GM12801 (cell line): ENCODE data around the gene LYSMD2.
A peak's percentile ranks its signal among the peaks of the same experiment; 100 is the strongest.

Source experiments
- CTCF ChIP-seq: IDR thresholded peaks from one replicate; pipeline ENCODE4 v1.5.1; 2011; ENCODE audit warnings: control low read depth; ENCODE audit not compliant: insufficient read length; ENCODE audit errors: extremely low read depth

LYSMD2 gene

DNA sequence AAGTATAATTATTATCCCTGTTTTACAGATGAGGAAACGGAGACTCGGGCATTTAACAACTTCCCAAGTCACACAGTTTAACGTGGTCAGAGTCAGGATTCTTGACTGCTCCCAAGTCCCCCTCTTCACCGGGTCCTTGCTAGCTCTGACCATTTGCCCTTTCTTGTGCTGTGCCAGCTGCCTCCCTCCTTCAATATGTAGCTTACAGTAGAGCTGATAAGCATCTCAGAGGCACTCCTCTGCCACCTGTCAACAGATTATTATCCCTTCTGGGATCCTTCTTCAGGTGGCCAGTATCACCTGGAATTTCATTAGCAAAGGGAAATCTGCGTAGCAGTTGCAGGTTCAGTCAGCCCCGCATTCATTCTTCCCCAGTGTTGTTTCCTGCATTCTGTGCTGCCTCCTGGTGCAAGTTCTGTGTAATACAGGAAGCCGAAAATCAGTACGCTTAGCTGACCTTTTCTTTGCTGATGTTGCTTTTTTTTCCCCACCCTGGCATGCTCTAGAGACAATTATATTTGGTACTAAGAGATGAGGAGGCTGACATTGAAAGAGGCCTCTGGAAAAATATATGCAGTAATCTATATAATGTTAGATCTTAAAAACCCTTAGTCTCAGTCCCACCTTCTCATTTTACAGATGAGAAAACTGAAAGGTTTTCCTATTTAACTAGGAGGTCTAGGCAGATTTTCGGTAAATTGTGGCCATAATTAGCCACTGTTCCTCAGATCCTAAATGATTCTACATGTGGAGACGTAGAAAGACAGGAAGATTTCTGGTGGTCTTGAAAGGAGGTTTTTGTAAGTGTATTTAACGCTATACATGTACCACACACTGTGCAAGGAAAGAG is 38.7 kb upstream of the LYSMD2 start:
- peak; percentile 21 for TF ChIP-seq CTCF

GRCh38 chr15:51774916-51775315 is 37.5 kb upstream of the LYSMD2 start:
- TF ChIP-seq CTCF: no peak

DNA sequence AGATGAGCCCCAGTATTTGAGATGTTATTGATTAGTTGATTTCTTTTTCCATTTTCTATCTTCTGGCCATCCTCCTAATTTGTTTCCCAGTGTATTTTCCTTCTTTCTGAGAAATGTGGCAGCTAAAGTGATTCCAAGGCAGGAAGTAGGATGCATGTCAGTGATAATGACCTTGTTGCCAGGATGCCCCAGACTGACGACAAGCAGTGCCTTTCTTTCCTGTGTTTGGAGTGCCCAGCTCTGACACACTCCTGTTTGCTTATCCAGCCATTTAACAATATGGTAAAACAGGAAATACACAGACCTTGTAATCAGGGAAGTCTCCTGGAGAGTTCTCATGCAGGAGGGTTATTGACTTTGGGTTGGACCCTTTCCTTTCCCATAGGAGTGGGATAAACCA is 34.3 kb upstream of the LYSMD2 start:
- no peak for TF ChIP-seq CTCF

- TF ChIP-seq CTCF: no peak
Measured at GRCh38 chr15:51770902-51771301, 33.4 kb upstream of the LYSMD2 start.

- no peak for TF ChIP-seq CTCF
Measured at GRCh38 chr15:51768018-51768417, 30.6 kb upstream of the LYSMD2 start.

GRCh38 chr15:51766341-51766740 is 28.9 kb upstream of the LYSMD2 start:
- no peak for TF ChIP-seq CTCF

- no peak for TF ChIP-seq CTCF
Measured at GRCh38 chr15:51765751-51766150, 28.3 kb upstream of the LYSMD2 start.
